Measurements from ENCODE around the gene CSTF2T.
"Not testable (repeated sequence)": the region's sequence is repeated elsewhere in the genome, so short reads cannot be mapped to it uniquely, and the experiment has no call there.

The CSTF2T gene

DNA sequence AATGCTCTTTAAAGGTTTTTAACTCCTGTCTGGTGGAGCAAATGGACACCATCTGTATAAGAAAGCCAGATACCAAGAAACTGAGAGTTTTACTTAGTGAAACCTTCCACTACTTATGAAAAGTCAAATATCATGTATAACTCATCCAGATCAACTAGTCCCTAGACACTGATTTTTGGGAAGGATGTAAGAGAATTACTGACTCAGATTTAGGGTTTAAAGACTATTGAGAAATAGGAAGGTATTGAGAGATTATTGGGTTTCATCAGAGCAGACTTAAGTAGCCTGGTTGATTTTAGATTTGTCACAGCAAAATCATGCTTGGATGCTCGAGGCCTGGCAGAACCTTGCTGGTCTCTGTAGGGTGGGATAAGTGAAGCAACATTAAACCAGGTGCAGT lies 3.1 kb downstream of the CSTF2T start:
- no peak for DNase-seq (ENCODE audit: low spot score)

DNA sequence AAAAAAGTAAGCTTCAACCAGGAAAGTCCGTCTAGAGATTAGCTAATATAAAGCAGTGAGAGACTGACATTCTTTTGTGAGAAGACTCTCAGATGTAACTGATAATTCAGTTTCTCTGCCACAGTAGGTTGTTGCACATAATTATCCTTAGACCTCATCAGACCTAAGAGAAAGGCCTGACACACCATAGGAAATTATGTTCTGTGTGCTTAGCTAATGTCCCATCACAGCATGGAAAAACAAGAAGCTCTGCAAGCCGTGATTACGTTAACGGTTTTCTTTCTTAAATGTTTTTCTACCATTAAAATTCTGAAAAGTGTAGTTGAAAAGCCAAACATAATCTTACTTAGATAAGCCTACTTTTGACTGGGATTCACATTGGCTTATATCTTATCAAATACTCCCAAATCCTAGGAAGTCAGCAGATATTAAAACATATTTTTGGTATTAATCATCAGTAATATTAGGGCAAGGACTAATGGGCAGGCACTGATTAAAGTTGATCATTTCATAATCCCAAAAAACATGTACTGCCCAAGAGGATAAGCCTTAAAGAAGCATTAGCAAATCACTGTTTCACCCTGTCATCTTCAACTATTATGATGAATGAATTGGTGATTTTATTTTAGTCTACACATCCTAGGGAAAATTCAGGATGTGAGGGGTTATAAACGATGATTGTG lies 5.2 kb downstream of the CSTF2T start:
- DNase-seq (ENCODE audit: low spot score): no peak

DNA sequence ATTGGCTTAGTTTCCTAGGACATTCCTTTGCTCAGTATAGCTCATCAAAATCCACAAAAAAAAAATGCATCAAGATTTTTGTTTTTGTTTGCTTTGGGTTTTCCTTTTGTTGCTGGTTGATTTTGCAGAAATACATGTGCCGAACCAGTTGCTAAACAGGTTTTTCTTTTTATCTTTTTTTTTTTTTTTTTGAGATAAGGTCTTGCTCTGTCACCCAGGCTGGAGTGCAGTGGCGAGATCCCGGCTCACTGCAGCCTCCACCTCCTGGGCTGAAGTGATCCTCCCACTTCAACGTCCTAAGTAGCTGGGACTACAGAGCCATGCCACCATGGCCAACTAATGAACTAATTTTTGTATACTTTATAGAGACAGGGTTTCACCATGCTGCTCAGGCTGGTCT lies 8.3 kb downstream of the CSTF2T start:
- no peak for DNase-seq (ENCODE audit: low spot score)

DNA sequence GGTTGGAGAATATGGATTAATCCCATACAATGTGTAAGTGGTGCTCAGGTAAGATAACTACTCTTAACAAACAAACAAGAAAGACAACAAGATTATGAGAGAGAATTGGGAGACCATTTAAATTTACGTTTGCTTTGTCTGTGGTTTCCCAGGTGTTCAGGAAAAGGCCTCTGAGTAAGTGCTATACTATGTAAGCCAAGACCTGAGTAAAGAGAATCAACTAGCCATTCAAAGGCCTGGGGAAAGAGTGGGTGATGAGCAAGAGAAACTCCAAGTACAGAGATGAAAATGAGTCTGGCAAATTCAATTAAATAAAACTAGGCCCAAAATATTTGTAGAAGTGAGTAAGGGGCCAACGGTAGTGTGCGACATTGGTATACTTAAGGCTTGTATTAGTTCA lies 9.9 kb downstream of the CSTF2T start:
- DNase-seq (ENCODE audit: low spot score): no peak

DNA sequence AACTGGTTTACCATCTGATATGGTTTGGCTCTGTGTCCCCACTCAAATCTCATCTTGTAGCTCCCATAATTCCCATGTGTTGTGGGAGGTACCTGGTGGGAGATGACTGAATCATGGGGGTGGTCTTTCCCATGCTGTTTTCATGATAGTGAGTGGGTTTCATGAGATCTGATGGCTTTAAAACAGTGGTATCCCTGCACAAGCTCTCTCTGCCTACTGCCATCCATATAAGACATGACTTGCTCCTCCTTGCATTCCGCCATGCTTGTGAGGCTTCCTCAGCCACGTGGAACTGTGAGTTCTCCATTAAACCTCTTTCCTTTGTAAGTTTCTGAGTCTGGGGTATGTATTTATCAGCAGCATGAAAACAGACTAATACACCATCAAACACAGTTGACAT lies 10.6 kb downstream of the CSTF2T start:
- not testable (repeated sequence) for DNase-seq (ENCODE audit: low spot score)

DNA sequence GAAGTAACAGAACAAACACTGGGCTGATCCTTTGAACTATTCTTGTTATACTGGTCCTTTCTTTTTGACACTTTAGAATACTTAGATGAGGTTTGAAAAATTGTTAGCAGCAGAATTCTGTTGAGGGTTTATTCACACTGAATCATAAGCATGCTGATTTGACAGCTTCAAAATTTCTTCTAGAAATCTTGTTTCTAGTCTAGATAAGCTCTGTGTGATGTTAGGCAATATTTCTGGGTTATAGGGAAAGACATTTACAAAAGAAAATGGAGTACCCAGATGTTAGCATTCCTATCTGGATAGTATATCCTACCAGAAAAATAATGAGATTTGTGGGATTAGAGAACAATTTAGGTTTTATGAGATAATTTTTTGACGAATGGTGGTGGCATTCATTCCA lies 12.1 kb downstream of the CSTF2T start:
- DNase-seq (ENCODE audit: low spot score): no peak

DNA sequence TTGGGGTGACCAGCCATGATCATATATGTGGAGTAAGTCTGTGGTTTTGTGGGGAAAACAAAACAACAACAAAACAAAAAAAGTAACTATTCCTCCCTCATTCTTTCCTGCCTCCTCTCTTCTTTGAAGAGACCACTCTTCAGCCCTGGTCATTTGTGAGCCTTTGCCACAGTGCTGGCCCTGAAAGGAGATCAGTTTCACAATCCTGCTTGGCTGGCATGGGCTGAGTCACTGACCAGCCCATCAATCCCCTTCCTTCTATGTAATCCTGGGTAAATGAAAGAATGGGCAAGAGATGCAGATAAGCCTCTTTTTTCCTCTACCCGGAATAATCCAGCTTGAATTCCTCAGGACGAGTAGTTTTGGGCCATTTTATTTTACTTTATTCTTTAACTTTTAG lies 13.6 kb downstream of the CSTF2T start:
- DNase-seq (ENCODE audit: low spot score): no peak

DNA sequence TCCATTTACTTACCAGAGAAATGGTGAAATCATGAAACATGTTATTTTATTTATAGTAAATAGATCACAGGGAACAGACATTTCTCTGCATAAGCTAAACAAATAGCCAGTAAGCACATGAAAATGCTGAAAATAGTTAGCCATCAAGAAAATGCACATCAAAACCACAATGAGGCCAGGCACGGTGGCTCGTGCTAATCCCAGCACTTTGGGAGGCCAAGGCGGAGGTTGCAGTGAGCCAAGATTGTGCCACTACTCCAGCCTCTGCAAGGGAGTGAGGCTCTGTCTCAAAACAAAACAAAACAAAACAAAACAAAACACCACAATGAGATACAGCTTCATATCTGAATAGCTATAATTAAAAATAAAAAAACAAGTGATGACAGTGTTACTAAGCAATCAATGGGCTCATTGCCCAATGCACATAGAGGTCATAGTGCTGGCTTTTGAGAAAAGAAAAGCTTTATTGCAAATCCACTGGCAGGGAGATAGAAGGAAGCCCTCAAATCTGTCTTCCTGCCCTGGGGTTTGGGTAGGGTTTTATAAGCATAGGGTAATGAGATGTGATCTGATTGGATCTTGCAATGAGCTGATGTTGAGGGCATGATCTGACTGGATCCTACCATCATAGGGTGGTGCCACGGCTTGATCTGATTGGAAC lies 16.2 kb downstream of the CSTF2T start:
- DNase-seq (ENCODE audit: low spot score): peak; percentile 45

DNA sequence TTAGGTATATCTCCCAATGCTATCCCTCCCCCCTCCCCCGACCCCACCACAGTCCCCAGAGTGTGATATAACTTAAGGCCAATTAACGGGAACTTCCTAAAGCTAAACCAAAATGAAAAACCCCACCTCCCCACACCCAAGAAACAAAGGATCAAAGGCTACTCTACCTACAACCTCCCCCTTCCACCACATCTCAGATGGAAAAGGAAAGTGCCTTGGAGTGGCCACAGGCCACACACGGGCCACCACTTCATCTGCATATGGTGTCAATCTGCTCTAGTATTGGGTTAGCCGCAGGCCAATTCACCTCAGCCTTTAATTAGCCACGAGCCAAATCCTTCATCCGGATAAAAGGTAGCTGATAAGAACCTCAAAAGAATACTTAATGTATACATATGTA lies 19.6 kb downstream of the CSTF2T start:
- no peak for DNase-seq (ENCODE audit: low spot score)

DNA sequence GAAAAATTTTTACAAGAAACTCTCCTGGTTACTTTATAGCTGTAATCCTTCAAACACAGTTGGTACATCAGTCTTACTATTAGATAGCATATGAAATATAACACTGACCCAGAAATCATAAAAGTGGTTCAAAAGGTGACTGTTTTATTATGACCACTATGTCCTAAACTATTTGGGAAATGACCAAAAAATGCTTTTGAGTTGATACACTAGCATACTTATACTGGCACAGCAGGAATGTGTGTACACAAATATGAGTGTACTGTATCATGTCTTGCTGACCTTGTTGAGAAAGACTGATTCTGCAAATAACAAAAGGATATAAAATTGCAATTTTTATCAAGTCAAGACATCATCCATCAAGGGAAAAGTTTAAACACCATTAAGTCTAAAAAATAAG lies 24.3 kb downstream of the CSTF2T start:
- DNase-seq (ENCODE audit: low spot score): no peak

DNA sequence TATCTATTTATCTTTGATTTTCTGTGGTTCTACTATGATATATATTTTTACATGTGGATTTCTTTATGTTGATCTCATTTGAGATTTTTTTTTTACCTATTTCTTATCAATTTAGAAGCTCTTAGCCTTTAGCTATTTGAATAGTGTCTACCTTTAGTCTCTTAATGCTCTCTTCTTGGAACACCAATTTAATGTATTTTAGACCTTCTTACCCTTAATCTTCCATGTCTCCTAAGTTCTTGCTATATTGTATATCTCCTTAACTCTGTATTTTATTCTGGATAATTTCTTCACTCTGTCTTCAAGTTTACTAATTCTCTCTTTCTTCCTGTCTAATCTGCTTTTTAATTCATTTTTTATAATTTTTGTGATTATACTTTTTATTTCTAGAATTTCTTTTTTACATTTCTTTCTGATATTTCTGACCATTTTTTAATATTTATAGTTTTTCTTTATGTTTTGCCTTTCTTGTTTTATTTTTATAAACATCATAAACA lies 27.3 kb downstream of the CSTF2T start:
- no peak for DNase-seq (ENCODE audit: low spot score)

DNA sequence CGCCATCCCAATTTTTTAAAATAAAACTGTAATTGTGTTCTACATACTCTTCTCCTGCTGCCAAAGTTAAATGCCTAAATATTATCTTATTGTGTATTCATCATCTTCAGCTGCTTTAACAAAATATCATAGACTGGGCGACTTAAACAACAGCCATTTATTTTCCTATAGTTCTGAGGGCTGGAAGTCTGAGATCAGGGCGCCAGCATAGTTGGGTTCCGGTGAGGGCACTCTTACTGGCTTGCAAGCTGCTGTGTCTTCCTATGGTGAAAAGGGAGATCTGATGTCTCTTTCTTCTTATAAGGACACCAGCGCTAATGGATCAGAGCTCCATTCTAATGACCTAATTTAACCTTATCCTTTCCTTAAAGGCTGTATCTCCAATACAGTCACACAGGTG lies 30.4 kb downstream of the CSTF2T start:
- no peak for DNase-seq (ENCODE audit: low spot score)

DNA sequence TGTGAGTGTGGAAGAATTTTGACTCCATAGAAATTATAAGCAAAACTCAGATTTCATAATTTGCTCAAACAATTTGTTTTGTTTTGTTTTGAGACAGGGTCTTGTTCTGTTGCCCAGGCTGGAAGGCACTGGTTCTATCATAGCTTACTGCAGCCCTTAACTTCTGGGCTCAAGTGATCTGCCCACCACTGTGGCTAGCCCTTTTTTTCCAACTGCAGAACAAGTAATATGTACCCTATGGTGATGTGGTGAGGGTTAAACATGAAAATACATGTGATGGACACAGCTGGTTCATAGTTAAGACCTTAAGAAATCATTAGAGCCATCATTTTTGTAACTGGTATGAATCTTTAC lies 31.1 kb downstream of the CSTF2T start:
- DNase-seq (ENCODE audit: low spot score): no peak

DNA sequence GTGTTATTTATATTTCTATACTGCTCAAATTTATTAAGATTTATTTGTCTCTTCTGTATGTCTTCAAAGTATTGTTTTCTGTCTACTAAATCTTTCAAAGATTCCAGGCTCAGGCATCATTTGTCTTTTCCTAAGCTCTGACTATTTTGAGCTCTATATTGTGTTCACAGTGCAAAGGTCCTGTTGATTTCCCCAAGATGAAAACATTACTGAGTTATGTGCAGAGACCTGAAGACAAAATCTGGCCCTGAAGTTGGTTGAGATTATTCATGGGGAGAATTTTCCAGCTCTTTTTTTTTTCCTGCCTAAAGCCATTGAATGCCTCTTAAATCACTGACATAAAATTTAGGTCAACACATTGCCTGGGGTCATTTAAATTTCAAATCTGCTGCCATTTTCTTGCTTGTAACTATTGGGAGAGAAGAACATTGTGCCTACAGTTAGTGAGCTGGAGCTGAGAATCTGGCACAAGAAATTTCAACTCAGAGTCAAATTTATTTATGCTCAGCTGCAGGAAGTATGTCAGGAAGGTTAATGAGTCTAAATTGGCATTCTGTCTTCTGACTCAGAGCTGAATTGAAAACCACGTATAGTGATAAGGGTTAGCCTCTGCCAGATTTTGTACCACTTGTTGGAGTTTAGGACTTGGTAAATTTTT lies 31.6 kb downstream of the CSTF2T start:
- DNase-seq (ENCODE audit: low spot score): no peak

DNA sequence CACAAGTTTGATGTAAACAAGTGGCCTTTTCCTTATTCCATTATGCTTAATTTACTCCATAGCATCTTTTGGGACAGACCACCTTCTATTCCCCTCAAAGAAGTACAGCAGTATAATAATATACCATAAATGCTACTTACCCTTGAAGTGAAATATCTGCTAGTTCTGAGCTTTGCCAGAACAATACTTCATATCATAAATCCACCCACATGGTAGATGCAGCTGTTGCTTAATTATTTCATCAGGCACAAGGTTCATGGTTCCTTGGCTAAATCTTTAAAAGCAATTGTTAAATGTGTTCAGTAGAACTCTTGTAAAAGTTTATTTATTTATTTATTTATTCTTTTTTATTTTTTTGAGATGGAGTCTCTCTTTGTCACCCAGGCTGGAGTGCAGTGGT lies 32.9 kb downstream of the CSTF2T start:
- no peak for DNase-seq (ENCODE audit: low spot score)

DNA sequence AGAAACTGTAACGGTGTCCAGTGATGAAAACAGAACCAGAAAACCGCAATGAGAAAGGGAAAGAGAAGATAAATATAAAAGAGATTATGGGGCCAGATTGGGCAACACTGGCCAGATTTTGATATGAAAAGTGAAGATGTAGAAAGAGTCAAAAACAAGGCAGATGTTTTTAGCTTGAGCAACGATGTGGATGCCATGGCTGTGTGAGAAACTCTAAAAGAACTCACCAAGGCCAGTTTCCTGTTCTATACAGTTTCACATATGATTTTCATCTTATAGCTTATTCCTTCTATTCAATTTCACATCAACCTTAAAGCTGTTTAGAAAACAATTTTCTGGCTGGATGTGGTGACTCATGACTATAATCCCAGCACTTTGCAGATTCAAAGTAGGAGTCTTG lies 36.3 kb downstream of the CSTF2T start:
- no peak for DNase-seq (ENCODE audit: low spot score)

DNA sequence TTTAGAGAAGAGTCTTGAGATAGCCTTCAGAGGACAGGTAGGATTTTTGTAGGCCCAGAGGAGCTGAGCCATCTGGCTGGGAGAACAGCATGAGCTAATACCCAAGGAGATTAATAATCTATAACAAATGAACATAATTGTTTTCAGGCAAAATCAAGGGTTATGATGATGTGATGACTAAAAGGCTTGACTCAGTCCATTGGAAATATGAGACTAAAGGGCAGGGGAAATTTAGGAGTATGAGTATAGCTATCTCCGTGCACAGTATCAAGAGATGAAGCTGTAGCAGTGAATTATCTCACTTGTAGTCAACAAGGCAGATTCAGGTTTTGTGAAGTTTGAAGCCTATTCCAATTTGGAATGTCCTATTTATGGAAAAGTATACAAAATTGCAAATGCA lies 40.1 kb downstream of the CSTF2T start:
- DNase-seq (ENCODE audit: low spot score): no peak

DNA sequence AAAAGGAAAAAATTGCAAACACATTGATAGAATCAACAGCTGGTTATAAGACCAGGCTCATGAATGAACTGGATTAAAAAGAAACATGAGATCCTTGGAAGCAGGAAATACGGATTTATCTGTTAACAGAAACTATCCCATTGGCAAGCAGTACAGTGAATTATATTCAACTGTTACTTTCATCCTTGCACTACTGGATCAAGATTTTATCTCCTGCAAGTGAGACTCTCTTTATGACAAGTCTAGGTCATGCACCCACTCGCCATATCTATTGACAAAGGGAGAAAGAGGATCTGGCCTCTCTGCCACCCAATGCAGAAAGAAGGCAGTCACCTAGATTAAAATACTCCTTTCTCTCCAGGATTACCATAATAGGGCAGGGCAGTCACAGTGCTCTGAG lies 41.4 kb downstream of the CSTF2T start:
- no peak for DNase-seq (ENCODE audit: low spot score)

DNA sequence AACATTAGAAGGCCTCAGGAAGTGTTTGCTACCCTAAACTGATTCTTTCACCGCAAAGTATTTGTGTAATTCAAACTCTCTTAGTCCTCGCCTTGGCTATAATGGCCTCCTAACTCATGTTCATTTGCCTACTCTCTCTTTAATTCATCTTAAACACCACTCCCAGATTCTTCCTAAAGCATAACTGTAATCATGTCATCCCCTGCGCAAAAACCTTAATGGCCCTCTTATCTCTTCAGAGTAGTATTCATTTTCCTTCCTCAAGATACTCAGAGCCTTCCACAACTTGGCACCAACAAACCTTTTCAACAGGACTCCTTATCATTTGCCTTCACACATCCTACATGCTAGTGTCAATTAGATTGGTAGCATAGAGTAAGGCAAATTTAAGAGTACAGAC lies 42.9 kb downstream of the CSTF2T start:
- no peak for DNase-seq (ENCODE audit: low spot score)

DNA sequence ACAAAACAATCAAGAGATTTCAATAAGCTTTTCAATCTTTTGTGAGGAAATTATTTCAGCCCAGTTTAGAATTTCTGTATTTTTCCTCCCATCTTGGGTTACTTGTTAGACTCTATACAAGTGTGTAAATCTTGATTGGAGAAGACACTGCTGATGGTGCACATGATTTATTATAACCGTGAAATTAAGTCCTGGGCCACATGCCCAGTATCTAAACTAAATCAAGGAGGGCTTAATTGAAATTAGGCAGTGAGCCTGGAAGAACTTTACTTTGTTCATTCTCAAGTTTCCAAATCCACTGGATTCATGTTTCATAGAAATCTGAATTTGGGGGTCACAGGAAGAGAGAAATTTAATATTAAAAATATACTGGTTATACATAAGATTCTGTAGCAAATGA lies 44.5 kb downstream of the CSTF2T start:
- DNase-seq (ENCODE audit: low spot score): no peak

DNA sequence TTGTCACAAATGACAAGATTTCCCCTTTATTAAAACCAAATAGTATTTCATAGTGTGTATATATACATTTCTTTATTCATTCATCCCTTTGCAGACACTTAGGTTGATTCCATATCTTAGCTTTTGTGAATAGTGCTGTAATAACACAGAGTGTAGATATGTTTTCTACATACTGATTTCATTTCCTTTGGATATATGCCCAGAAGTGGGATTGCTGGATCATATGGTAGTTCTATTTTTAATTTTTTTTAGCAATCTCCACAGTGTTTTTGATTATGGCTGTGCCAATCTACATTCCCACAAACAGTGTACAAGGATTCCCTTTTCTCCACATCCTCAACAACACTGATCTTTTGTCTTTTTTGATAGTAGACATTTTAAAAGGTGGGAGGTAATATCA lies 46.4 kb downstream of the CSTF2T start:
- DNase-seq (ENCODE audit: low spot score): no peak

DNA sequence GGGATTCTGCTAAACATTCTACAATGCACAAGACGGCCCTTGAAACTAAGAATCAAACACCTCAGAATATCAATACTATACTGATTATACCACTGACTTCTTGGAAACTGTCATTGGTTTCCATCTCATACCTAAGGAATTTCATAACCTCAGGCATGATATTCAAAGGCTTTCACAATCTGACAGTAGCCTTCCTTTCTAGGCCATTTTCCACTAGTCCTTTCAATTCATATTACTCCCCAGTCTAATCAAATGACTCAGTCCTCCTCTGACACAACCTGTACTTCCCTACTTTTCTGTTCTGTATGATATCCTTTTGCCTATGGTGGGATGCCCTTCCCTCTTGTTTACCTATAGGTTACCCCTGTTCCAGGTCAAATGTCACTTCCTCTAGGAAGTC lies 48.3 kb downstream of the CSTF2T start:
- no peak for DNase-seq (ENCODE audit: low spot score)

DNA sequence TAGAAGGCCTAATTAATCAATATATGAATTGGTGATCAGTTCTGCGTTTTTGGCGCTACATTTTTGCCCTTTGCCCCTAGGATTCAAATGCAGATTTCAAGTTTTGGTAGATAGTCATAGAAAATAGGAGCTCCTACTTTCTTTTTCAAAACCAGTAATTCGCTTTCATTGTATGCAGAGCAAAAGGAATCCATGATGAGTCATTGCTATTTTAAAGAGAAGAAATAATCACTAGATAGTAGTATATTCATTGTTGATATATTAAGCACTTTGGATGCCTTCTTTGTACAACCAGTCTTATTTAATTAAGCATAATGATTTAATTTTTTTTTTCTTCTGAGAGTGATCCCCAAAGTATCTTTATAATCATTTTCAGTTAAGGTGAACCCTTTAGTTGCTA lies 50.3 kb downstream of the CSTF2T start:
- no peak for DNase-seq (ENCODE audit: low spot score)

Data from NAMALWA (cell line).